Glutamatergic neuron (in vitro differentiated cells): ENCODE results near the gene MALT1. TPM values are rescaled to one million over a fixed set of nuclear protein-coding genes. Genes with fewer than 3 reads are reported as not detected.

ENCODE experiments used
- DNase-seq: peaks from one replicate; pipeline ENCODE4 v3.0.0; 2022
- H3K27ac Mint-ChIP-seq: one replicate; pipeline ENCODE4 v1.8.0; 2020; ENCODE audit warnings: mild to moderate bottlenecking, mixed read lengths, inconsistent platforms; ENCODE audit not compliant: unreplicated experiment
- H3K27me3 Mint-ChIP-seq: one replicate; pipeline ENCODE4 v1.8.0; 2020; ENCODE audit warnings: mild to moderate bottlenecking, moderate library complexity, mixed read lengths, inconsistent platforms; ENCODE audit not compliant: unreplicated experiment
- H3K36me3 Mint-ChIP-seq: one replicate; pipeline ENCODE4 v1.8.0; 2020; ENCODE audit warnings: mild to moderate bottlenecking, mixed read lengths, inconsistent platforms; ENCODE audit not compliant: unreplicated experiment
- H3K4me1 Mint-ChIP-seq: one replicate; pipeline ENCODE4 v1.8.0; 2020; ENCODE audit warnings: mild to moderate bottlenecking, low read depth, mixed read lengths, inconsistent platforms; ENCODE audit not compliant: unreplicated experiment
- H3K4me3 Mint-ChIP-seq: one replicate; pipeline ENCODE4 v1.8.0; 2020; ENCODE audit warnings: mild to moderate bottlenecking, mixed read lengths, inconsistent platforms; ENCODE audit not compliant: unreplicated experiment
- H3K9me3 Mint-ChIP-seq: one replicate; pipeline ENCODE4 v1.8.0; 2020; ENCODE audit warnings: mild to moderate bottlenecking, moderate library complexity, mixed read lengths, inconsistent platforms; ENCODE audit not compliant: unreplicated experiment
- CTCF ChIP-seq: fragments of 200-600 bp; sonication (generic); IDR thresholded peaks from one replicate; pipeline ENCODE4 v1.5.0; 2021; ENCODE audit not compliant: partially characterized antibody, unreplicated experiment
- long read RNA-seq: library from polyadenylated mRNA; unstranded; transcript quantifications from one replicate; pipeline ENCODE4 v2.0.0, GENCODE V29; 2020; ENCODE audit not compliant: unreplicated experiment
- total RNA-seq: library from RNA; stranded (reverse); fragmentation: NEBNext Ultra II Directional; extraction: Animal tissue kit (Norgen Biotek cat#: 25700); gene quantifications from one replicate; pipeline ENCODE4 v1.2.1, GENCODE V29; 2021; ENCODE audit not compliant: unreplicated experiment

The MALT1 gene, protein sequence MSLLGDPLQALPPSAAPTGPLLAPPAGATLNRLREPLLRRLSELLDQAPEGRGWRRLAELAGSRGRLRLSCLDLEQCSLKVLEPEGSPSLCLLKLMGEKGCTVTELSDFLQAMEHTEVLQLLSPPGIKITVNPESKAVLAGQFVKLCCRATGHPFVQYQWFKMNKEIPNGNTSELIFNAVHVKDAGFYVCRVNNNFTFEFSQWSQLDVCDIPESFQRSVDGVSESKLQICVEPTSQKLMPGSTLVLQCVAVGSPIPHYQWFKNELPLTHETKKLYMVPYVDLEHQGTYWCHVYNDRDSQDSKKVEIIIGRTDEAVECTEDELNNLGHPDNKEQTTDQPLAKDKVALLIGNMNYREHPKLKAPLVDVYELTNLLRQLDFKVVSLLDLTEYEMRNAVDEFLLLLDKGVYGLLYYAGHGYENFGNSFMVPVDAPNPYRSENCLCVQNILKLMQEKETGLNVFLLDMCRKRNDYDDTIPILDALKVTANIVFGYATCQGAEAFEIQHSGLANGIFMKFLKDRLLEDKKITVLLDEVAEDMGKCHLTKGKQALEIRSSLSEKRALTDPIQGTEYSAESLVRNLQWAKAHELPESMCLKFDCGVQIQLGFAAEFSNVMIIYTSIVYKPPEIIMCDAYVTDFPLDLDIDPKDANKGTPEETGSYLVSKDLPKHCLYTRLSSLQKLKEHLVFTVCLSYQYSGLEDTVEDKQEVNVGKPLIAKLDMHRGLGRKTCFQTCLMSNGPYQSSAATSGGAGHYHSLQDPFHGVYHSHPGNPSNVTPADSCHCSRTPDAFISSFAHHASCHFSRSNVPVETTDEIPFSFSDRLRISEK
- 8.5 TPM for total RNA-seq
- long read RNA-seq, partial matches to known transcripts: 1 of 1 reads
- long read RNA-seq, other reads (novel, unspliced or antisense): 0 of 1 reads

DNA sequence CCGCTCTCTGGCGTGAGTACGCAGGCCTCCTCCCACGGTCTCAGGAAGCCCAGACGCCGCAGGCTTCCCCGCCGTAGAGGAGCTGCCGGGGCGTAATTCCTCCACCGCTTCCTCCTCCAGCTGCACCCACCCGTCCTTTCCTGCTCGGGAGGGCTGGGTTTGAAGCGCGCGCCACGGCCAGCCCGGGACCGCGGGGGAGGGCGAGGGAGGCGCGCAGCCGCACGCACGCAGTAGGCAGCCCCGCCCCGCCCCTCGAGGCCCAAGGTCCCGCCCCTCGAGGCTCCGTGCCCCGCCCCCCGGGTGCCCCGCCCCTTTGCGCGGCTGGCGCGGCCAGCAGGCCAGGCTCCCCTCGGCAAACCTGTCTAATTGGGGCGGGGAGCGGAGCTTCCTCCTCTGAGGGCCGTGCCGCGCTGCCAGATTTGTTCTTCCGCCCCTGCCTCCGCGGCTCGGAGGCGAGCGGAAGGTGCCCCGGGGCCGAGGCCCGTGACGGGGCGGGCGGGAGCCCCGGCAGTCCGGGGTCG is at the start of gene MALT1:
Gene MALT1 (plus strand): TSS at position 355 of the 521 bp plus-strand sequence. CDS start 179 bp downstream, outside the sequence.
- no peak for TF ChIP-seq CTCF
- Mint-ChIP-seq H3K4me1 (no peaks in the 10 kb centered on the region), H3K9me3 (no peaks in the 10 kb centered on the region), H3K4me3 (peak within 1 kb of the TSS; percentile 90), H3K36me3 (no peaks in the 10 kb centered on the region), H3K27me3 (no peaks in the 10 kb centered on the region), H3K27ac (peak within 1 kb of the TSS; percentile 59)
- DNase-seq: peak; percentile 97

GRCh38 chr18:58624011-58624410 is 47.3 kb upstream of the MALT1 start:
- Mint-ChIP-seq H3K27me3 (no peaks in the 10 kb centered on the region), H3K4me1 (no peaks in the 10 kb centered on the region), H3K36me3 (no peaks in the 10 kb centered on the region), H3K27ac (no peak overlapping the region), H3K4me3 (no peak overlapping the region), H3K9me3 (no peaks in the 10 kb centered on the region)
- TF ChIP-seq CTCF: no peak
- no peak for DNase-seq

- Mint-ChIP-seq H3K36me3 (no peaks in the 10 kb centered on the region), H3K27me3 (no peaks in the 10 kb centered on the region), H3K4me1 (no peaks in the 10 kb centered on the region), H3K9me3 (no peaks in the 10 kb centered on the region), H3K27ac (no peak overlapping the region), H3K4me3 (no peak overlapping the region)
- no peak for DNase-seq
- no peak for TF ChIP-seq CTCF
Observed at GRCh38 chr18:58625839-58626238, 45.4 kb upstream of the MALT1 start.

DNA sequence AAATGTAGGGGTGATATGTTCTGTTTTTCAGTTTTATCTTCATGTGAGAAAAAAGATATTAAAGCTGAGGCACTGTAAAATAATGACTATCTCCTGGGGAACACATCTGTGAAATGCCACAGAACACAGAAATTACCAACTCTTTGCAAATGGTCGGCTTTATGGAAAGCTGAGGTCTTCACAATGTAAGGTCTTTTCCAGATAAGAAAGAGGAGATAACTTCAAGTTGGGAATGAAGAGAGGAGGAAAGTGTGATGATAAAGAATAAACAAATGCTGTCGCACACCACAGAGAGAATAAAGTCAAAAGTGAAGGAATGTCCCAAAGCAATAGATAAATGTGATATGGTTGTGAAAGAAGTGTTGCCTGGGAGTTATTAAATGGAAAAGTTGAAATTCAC is 41.2 kb upstream of the MALT1 start:
- DNase-seq: no peak
- no peak for TF ChIP-seq CTCF
- Mint-ChIP-seq H3K27me3 (no peaks in the 10 kb centered on the region), H3K27ac (no peak overlapping the region), H3K36me3 (no peaks in the 10 kb centered on the region), H3K9me3 (no peaks in the 10 kb centered on the region), H3K4me3 (no peak overlapping the region), H3K4me1 (no peaks in the 10 kb centered on the region)
